IPS-18c (cell line): ENCODE results near the gene ARMH1.

ENCODE experiments used
- H3K4me3 ChIP-seq: 2 replicates; pipeline ENCODE4 v1.7.0; 2013; ENCODE audit warnings: low read depth, mild to moderate bottlenecking, low read length, moderate library complexity; ENCODE audit not compliant: insufficient read depth
- H3K9me3 ChIP-seq: one replicate; pipeline ENCODE4 v1.6.1; 2013; ENCODE audit warnings: mild to moderate bottlenecking, low read length, moderate library complexity; ENCODE audit not compliant: control insufficient read depth, insufficient read depth

Gene ARMH1

GRCh38 chr1:44674113-44675000, at the start of gene ARMH1, which contains the start of gene TMEM53:
Gene ARMH1, plus strand, starts transcription at chr1:44674714. Its CDS starts 14,984 bp downstream, at chr1:44689698.
Gene TMEM53, minus strand, starts transcription at chr1:44674481. Its CDS starts 90 bp downstream, at chr1:44674391.
- no peaks in the 10 kb centered on the region for H3K9me3 ChIP-seq
- H3K4me3 ChIP-seq, result peak within 1 kb of the TSS; percentile 90

DNA sequence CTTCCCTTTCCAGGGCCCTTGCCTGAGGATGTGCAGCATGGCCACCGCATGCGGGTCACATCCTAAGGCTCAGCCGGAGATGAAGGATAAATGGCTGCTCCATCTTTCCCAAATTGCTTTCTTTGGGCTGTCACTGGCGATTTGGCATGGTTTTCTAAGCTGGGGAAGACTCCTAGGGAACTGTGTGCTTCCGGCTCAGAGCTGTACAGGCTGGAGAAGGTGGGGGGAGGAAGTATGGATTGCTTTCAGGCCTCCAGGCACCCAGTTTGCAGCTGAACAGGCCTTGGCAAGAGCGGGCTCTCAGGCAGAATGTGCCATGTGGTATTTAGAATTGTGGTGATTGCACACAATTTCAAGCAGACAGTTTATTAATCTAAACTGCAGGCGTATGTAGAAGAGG, 49.2 kb upstream of the ARMH1 start:
- Histone ChIP-seq H3K9me3 (no peaks in the 10 kb centered on the region), H3K4me3 (no peak overlapping the region)

GRCh38 chr1:44628962-44629756, 45.4 kb upstream of the ARMH1 start:
- Histone ChIP-seq H3K9me3 (no peaks in the 10 kb centered on the region), H3K4me3 (no peak overlapping the region)

DNA sequence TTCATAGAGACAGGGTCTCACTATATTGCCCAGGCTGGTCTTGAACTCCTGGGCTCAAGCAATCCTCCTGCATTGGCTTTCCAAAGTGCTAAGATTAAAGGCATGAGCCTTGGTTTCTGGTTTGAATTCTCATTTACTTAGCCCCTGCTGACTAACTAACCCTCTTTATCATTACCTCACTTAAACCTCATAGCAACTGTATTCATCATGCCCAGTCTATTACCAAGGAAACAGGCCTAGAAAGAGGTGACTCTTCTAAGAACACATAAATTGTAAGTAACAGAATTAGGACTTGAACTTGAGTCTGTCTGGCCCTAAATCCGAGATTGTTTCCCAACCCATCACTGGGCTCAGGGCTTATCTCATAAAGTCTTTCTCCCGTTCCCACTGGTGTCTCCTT, 44.4 kb upstream of the ARMH1 start:
- no peak overlapping the region for H3K4me3 ChIP-seq
- H3K9me3 ChIP-seq, result no peaks in the 10 kb centered on the region

DNA sequence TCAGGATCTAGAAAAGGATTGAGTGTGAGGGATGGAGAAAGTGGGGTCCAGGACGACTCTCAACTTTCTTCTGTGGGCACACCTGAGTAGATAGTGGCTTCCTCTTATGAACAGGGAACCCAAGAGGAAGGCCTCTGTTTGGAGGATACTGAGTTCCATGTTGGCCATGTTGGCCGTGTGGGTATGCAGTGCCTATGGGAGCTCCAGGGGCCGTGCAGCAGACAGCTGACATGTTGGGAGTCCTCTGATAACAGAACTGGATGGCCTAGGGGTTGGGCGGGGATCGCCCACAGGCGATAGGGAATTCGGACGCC, 43.2 kb upstream of the ARMH1 start:
- no peaks in the 10 kb centered on the region for H3K9me3 ChIP-seq
- H3K4me3 ChIP-seq, result peak overlapping the region; percentile 81

DNA sequence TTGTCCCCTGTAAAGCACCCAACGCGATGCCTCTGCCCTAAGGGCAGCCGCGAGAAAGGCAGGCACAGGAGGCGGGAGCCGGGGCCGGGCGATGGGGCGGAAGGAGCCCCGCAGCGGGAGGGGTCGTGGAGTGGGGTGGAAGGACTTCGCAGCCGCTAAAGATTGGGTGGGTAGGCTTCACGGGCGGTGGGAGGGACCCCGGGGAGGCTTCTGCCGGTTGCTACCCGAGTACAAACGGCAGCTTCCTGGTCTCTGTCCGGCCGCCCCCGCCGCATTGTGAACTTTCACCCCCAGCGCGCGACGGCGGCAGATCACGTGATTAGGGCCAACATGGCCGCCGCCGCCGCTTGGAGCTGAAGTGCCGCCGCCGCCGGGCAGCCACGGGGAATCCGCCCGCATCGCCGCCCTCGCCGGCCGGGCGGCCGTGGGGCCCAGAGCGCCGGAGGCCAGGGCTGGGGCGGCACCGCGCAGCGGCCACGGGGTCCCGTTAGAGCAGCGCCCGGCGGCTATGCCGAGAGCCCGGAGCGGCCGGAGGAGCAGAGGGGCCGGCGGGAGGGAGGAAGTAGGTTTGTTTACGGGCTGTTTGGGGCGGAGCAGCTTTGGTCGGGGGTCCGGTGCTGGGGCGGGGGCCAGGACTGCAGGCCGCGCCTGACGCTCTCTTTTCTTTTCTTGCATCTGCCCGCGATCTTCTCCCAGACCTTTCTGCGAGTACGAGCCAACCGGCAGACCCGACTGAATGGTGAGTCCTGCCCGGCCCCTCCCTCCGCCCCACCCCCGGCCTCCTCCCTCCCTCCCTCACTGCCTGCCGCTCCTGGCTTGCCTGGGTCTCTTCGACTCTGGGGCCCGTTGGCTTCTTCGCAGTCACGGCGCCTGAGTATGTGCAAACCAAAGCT, 42.6 kb upstream of the ARMH1 start:
- H3K4me3 ChIP-seq, result peak overlapping the region; percentile 81
- no peaks in the 10 kb centered on the region for H3K9me3 ChIP-seq

DNA sequence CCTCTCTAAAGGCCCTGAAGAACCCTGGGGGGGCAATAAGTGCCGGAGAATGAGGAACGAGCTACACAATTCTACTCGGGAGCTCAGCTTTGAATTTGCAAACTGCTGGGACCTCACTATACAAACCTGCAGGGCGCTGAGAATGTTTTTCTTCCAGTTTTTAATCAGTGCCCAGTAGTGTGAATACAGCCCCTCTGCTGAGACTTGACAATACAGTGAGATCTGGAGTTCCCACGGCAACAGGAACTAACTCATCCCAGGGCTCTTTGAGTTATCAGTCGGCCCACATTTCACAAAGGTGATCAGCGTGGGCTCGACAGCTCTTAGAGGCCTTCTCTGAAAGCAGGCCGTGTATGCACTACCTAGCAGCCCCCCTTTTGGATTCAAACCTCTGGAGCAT, 41.9 kb upstream of the ARMH1 start:
- Histone ChIP-seq H3K4me3 (peak overlapping the region; percentile 51), H3K9me3 (no peaks in the 10 kb centered on the region)

DNA sequence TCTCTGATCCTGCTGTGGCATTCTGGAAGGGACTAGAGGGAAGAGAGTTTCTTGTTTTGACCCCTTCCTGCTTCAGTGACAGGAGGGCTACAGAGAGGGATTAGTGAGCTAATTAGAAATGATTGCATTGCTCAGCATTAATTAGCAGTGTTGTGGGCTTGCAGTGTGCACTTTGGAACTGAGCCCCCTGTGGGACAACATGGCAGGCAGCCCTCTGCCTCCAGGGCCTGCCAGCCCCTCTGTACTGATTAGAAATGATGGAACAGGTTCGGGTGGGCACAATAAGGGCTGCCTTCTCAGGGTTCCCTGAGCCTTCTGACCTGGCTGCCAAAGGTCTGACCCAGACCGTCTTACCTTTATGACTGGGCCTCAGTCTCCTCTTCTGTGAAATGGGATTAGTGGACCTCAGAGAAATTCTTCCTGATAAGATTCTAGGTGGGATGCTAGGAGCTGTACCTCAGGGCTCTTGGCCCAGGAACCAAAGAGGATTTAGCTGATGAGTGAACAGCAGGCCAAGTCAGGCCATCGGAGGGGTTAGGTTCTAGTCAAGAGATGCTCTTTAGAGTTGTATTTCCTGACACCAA, 39.8 kb upstream of the ARMH1 start:
- H3K9me3 ChIP-seq, result no peaks in the 10 kb centered on the region
- H3K4me3 ChIP-seq, result no peak overlapping the region

- no peaks in the 10 kb centered on the region for H3K9me3 ChIP-seq
- H3K4me3 ChIP-seq, result no peak overlapping the region
These were observed 39.1 kb upstream of the ARMH1 start for GRCh38 chr1:44635439-44635838.

GRCh38 chr1:44636083-44636687, 38.3 kb upstream of the ARMH1 start:
- no peak overlapping the region for H3K4me3 ChIP-seq
- peaks cover under 1% of the 10 kb centered on the region for H3K9me3 ChIP-seq

GRCh38 chr1:44636688-44637598, 37.6 kb upstream of the ARMH1 start:
- Histone ChIP-seq H3K4me3 (no peak overlapping the region), H3K9me3 (peaks cover 2% of the 10 kb centered on the region)

DNA sequence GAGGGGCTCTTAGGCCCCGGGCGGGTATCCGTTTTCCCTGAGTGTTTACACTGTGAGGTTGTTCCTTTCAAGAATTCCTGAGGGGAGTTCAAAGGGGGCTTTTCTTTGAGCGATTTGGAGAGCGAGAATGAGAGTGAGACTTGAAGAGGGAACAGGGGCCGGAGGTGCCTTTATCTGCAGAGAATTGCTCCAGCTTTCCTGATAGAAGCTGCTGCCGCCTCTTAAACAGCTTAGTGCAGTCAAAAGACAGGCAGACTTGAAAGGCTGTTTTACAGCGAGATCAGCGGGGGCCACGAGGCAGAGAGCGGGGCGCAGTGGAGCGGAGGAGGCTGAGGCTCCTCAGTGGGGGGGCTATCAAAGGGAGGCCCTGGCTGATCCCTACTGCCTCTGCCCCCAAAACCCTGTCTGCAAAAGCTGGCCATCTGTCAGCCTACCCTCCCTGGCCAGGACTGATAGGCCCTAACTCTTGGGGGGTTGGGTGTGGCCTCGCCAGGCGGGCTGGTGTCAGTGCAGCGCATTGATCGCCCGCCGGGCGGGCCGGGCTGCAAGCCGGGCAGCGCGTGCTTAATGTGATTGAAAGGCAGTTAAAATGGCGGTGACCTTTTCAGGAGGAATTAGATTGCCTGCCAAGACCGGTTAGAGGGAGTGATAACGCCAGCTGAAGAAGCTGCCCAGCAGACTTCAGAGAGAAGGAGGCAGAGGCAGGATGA, 36.7 kb upstream of the ARMH1 start:
- Histone ChIP-seq H3K9me3 (peaks cover 2% of the 10 kb centered on the region), H3K4me3 (no peak overlapping the region)

DNA sequence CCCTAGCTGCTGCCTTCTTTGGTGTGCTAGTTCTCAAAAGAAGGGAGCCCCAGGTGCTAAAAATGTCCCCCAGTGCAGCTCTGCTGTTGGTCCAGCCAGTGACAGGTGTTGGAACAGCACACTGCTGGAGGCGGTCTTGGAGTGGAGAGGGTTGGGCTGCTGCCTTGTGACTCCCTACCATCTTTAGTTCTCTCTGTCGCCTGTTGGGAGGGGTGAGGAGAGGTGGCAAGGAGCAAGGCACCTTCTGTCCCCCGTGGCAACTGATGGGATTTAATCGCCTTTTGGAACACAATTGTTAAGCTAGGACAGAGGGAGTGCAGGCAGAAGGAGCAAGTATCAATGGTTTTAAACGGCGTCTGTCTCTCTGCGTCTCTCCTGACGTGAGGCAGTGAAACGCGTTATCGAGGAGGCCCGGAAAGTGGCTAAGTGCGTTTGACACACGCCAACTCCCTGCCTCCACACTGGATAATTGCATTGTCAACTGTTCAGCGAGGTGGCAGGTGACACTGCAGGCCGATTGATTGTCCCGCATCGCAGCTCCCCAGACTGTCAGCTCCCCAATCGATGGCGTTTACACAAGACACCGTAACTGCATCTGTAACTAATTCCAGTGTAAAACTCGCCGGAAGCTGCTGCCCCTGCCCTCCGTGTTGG, 34.2 kb upstream of the ARMH1 start:
- no peak overlapping the region for H3K4me3 ChIP-seq
- peaks cover 2% of the 10 kb centered on the region for H3K9me3 ChIP-seq

GRCh38 chr1:44641126-44642102, 33.1 kb upstream of the ARMH1 start:
- Histone ChIP-seq H3K9me3 (peaks cover 2% of the 10 kb centered on the region), H3K4me3 (no peak overlapping the region)
